OCI-LY1 (cell line): ENCODE measurements around the gene LRP8.

ENCODE experiments used
- H2AFZ ChIP-seq: fragments of 200-600 bp; sonication (generic), shearing (Covaris generic); 2 replicates; pipeline ENCODE4 v1.6.0; 2014; ENCODE audit warnings: antibody characterized with exemption, mild to moderate bottlenecking, low read length
- H3F3A ChIP-seq: fragments of 200-600 bp; sonication (generic), shearing (Covaris generic); 2 replicates; pipeline ENCODE4 v1.6.0; 2014; ENCODE audit warnings: mild to moderate bottlenecking, antibody characterized with exemption, low read length, moderate library complexity; ENCODE audit not compliant: insufficient read depth
- H3K27ac ChIP-seq: fragments of 200-600 bp; sonication (generic); 2 replicates; pipeline ENCODE4 v1.5.1; 2014; ENCODE audit warnings: low read length, mixed run types, mild to moderate bottlenecking, low read depth; ENCODE audit not compliant: poor library complexity, severe bottlenecking
- H3K27me3 ChIP-seq: fragments of 200-600 bp; sonication (generic); 2 replicates; pipeline ENCODE4 v1.6.0; 2014; ENCODE audit warnings: antibody characterized with exemption, mild to moderate bottlenecking, low read length, moderate library complexity; ENCODE audit not compliant: insufficient read depth
- H3K36me3 ChIP-seq: fragments of 200-600 bp; sonication (generic); 2 replicates; pipeline ENCODE4 v1.6.1; 2014; ENCODE audit warnings: mild to moderate bottlenecking, antibody characterized with exemption, low read length, moderate library complexity, mixed read lengths; ENCODE audit not compliant: insufficient read depth
- H3K4me1 ChIP-seq: fragments of 200-600 bp; sonication (generic); 2 replicates; pipeline ENCODE4 v1.5.1; 2014; ENCODE audit warnings: mild to moderate bottlenecking, low read length, moderate library complexity; ENCODE audit not compliant: insufficient read depth, severe bottlenecking
- H3K4me2 ChIP-seq: fragments of 200-600 bp; sonication (generic), shearing (Covaris generic); 2 replicates; pipeline ENCODE4 v1.6.1; 2014; ENCODE audit warnings: low read length
- H3K4me3 ChIP-seq: fragments of 200-600 bp; sonication (generic); 2 replicates; pipeline ENCODE4 v1.5.1; 2014; ENCODE audit warnings: low read length, low read depth, mild to moderate bottlenecking, mixed read lengths; ENCODE audit not compliant: poor library complexity, severe bottlenecking
- H3K79me2 ChIP-seq: fragments of 200-600 bp; shearing (Covaris generic); 2 replicates; pipeline ENCODE4 v1.6.1; 2016; ENCODE audit warnings: mixed run types, low read length, mixed read lengths; ENCODE audit not compliant: insufficient read depth
- H3K9ac ChIP-seq: fragments of 200-600 bp; sonication (generic), shearing (Covaris generic); 2 replicates; pipeline ENCODE4 v1.6.1; 2014; ENCODE audit warnings: mild to moderate bottlenecking, low read length, mixed read lengths
- H3K9me2 ChIP-seq: fragments of 200-600 bp; sonication (generic), shearing (Covaris generic); 2 replicates; pipeline ENCODE4 v1.6.1; 2014; ENCODE audit warnings: low read depth, mild to moderate bottlenecking, low read length, mixed read lengths
- H3K9me3 ChIP-seq: fragments of 200-600 bp; shearing (Covaris generic); 2 replicates; pipeline ENCODE4 v1.6.1; 2014; ENCODE audit warnings: low read length, mixed read lengths
- H4K20me1 ChIP-seq: fragments of 200-600 bp; sonication (generic), shearing (Covaris generic); 2 replicates; pipeline ENCODE4 v1.6.0; 2016; ENCODE audit warnings: mild to moderate bottlenecking, low read length; ENCODE audit not compliant: insufficient read depth
- EZH2 ChIP-seq: fragments of 200-600 bp; sonication (generic), shearing (Covaris generic); IDR thresholded peaks from 2 replicates; pipeline ENCODE4 v1.8.0; 2017; ENCODE audit warnings: borderline replicate concordance, mixed run types, mild to moderate bottlenecking, antibody characterized with exemption, low read length, moderate library complexity, mixed read lengths
- TF ChIP-seq, protein P1 (sequence below): fragments of 200-600 bp; sonication (generic), shearing (Covaris generic); IDR thresholded peaks from 2 replicates; pipeline ENCODE4 v1.5.1; 2017; ENCODE audit warnings: mild to moderate bottlenecking, antibody characterized with exemption, low read length, moderate library complexity, mixed read lengths

Gene LRP8

DNA sequence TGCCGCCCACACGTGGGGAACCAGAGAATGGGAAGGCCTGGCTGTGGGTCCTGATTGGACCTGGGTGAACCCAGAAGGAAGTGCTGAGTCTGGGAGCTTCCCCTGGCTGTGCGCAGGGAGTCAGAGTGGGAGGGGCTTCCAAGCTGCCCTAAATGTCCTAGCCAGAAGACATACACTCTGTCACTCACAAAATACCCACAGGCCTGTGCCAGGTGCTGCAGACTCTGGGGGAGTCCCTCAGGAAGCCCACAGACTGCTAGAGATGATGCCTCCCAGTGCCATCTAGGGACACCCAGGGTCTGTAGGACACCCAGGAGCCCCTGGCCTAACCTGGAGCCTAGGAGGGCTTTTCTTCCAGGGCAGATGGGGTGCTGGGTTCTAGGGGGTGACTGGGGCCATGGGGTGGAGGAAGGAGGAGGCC lies 33.7 kb upstream of the LRP8 start:
- H3K27me3 ChIP-seq: 0 out of 2 replicates have a peak, but pooled peaks cover 4% of the 10 kb centered on the region
- TF ChIP-seq, protein P1, sequence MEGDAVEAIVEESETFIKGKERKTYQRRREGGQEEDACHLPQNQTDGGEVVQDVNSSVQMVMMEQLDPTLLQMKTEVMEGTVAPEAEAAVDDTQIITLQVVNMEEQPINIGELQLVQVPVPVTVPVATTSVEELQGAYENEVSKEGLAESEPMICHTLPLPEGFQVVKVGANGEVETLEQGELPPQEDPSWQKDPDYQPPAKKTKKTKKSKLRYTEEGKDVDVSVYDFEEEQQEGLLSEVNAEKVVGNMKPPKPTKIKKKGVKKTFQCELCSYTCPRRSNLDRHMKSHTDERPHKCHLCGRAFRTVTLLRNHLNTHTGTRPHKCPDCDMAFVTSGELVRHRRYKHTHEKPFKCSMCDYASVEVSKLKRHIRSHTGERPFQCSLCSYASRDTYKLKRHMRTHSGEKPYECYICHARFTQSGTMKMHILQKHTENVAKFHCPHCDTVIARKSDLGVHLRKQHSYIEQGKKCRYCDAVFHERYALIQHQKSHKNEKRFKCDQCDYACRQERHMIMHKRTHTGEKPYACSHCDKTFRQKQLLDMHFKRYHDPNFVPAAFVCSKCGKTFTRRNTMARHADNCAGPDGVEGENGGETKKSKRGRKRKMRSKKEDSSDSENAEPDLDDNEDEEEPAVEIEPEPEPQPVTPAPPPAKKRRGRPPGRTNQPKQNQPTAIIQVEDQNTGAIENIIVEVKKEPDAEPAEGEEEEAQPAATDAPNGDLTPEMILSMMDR: no peak
- no peak for TF ChIP-seq EZH2
- peaks cover 6% of the 10 kb centered on the region for H3K4me1 ChIP-seq
- no peaks in the 10 kb centered on the region for H3F3A ChIP-seq
- H3K4me2 ChIP-seq: no peak overlapping the region
- no peak overlapping the region for H3K9ac ChIP-seq
- H3K27ac ChIP-seq: no peak overlapping the region
- H3K36me3 ChIP-seq: no peaks in the 10 kb centered on the region; the same call in 1 of the 2 replicates
- H3K9me2 ChIP-seq: no peaks in the 10 kb centered on the region
- no peaks in the 10 kb centered on the region for H4K20me1 ChIP-seq
- no peaks in the 10 kb centered on the region for H3K79me2 ChIP-seq
- no peak overlapping the region for H3K4me3 ChIP-seq
- peaks cover 7% of the 10 kb centered on the region for H3K9me3 ChIP-seq
- H2AFZ ChIP-seq: no peak overlapping the region

DNA sequence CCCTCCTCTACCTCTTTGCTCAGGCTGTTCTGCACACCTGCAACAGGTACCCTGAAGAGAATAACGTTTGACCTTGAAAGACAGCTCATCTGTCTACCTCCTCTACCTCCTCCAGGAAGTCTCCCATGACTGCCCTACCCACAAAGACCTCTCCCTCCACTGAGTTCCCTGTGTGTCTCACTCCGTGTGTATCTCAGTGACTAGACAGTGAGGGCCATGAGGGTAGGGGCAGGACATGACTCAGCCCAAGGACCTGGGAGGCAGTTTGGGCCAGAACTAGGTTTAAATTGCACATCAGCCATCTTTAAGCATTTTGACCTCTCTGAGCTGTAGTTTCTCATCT lies 32.0 kb upstream of the LRP8 start:
- no peak overlapping the region for H3K4me2 ChIP-seq
- no peaks in the 10 kb centered on the region; the same call in 1 of the 2 replicates for H3K36me3 ChIP-seq
- H3K9me3 ChIP-seq: peaks cover 7% of the 10 kb centered on the region
- no peaks in the 10 kb centered on the region for H3K9me2 ChIP-seq
- no peak overlapping the region for H3K27ac ChIP-seq
- no peaks in the 10 kb centered on the region for H3K79me2 ChIP-seq
- H3K4me1 ChIP-seq: no peaks in the 10 kb centered on the region
- no peaks in the 10 kb centered on the region for H3F3A ChIP-seq
- TF ChIP-seq EZH2: no peak
- TF ChIP-seq, protein P1: no peak
- no peak overlapping the region for H3K4me3 ChIP-seq
- no peak overlapping the region for H3K9ac ChIP-seq
- 0 out of 2 replicates have a peak, but pooled peaks cover 4% of the 10 kb centered on the region for H3K27me3 ChIP-seq
- H2AFZ ChIP-seq: no peak overlapping the region
- no peaks in the 10 kb centered on the region for H4K20me1 ChIP-seq

DNA sequence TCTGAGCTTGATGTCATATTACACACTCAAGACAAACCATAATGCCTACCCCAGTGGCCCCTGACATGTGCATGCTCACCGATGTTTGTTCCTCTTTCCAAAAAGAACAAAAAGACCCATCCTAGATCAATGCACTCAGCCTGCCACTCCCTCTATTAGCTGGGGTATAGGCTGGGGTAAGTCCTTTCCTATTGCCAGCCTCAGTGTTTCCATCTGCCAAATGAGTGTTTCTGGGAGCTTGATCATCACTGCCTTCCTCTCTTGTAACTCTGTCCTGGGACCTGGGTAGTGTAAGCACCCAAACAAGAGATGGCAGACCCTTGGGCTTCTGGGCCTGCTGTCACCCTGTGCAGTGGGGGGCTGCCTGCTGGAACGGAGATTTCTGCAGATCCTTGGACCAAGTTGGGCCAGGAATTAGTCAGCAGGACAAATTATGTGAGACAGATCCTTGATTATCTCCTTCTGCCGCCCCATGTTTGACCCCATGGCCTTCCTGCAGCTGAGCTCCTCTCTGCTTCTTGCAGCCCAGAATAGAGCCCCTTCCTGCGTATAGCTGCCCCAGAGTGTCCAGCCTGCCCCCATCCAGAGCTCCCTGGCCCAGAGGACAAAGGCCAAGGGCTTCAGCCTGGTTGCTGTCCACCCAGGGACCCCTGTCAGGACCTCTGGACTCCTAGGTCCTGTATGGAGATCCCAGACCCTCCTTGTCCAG lies 31.5 kb upstream of the LRP8 start:
- Histone ChIP-seq H3K36me3 (no peaks in the 10 kb centered on the region; the same call in 1 of the 2 replicates), H2AFZ (no peak overlapping the region), H3K4me1 (no peaks in the 10 kb centered on the region), H3K4me2 (no peak overlapping the region), H3K27me3 (0 out of 2 replicates have a peak, but pooled peaks cover 4% of the 10 kb centered on the region), H3K9me2 (no peaks in the 10 kb centered on the region), H3K79me2 (no peaks in the 10 kb centered on the region), H4K20me1 (no peaks in the 10 kb centered on the region), H3F3A (no peaks in the 10 kb centered on the region), H3K9ac (no peak overlapping the region), H3K4me3 (no peak overlapping the region), H3K9me3 (peaks cover 7% of the 10 kb centered on the region), H3K27ac (no peak overlapping the region)
- TF ChIP-seq EZH2: no peak
- TF ChIP-seq, protein P1: no peak
